GM19397 (cell line): ENCODE measurements around the gene ZNF70.

ENCODE experiments used
- ATAC-seq: cut with Tn5 transposase; IDR thresholded peaks from one replicate; pipeline ENCODE4 v1.9.1; 2021; ENCODE audit warnings: mild to moderate bottlenecking, moderate library complexity; ENCODE audit not compliant: unreplicated experiment

The ZNF70 gene

DNA sequence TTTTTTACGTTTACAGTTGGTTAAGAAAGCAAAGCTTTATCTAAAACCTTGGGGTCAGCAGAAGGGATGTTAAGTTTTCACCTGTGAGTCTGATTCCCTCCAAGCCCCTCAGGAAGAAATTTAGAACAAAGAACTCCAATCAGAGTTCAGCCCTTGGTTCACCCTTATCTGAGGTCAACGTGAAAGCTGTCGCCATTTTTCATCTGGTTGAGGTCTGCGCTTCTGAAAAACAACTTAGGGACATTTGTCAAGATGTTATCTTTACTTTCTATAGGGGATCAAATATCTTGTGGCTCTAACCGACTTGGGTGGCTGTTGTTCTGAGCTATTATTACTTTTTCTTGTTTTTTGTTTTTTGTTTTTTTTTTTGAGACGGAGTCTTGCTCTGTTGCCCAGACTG lies 30.1 kb downstream of the ZNF70 start:
- no peak for ATAC-seq

DNA sequence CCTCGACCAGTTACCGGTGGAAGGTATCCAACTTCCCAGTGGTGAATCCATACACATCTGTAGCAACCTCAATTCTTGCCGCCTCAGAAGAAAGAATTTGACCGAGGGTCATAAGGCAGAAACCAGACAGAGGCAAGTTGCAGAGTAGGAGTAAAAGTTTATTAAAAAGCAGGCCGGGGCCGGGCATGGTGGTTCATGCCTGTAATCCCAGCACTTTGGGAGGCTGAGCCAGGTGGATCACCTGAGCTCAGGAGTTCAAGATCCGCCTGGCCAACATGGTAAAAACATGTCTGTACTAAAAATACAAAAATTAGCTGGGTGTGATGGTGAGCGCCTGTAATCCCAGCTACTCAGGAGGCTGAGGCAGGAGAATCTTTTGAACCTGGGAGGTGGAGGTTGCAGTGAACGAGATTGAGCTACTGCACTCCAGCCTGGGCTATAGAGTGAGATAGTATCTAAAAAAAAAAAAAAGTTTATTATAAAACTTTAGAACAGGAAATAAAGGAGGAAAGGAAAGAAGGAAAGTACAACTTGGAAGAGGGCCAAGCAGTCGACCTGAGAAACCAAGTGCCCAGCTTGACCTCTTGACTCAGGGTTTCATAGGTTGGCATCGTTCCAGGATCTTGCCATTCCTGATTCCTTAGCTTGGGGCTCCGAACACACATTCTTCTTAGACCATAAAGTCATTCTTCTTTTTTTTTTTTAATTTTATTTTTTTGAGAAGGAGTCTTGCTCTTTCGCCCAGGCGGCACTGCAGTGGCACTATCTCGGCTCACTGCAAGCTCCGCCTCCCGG lies 32.3 kb downstream of the ZNF70 start:
- no peak for ATAC-seq

DNA sequence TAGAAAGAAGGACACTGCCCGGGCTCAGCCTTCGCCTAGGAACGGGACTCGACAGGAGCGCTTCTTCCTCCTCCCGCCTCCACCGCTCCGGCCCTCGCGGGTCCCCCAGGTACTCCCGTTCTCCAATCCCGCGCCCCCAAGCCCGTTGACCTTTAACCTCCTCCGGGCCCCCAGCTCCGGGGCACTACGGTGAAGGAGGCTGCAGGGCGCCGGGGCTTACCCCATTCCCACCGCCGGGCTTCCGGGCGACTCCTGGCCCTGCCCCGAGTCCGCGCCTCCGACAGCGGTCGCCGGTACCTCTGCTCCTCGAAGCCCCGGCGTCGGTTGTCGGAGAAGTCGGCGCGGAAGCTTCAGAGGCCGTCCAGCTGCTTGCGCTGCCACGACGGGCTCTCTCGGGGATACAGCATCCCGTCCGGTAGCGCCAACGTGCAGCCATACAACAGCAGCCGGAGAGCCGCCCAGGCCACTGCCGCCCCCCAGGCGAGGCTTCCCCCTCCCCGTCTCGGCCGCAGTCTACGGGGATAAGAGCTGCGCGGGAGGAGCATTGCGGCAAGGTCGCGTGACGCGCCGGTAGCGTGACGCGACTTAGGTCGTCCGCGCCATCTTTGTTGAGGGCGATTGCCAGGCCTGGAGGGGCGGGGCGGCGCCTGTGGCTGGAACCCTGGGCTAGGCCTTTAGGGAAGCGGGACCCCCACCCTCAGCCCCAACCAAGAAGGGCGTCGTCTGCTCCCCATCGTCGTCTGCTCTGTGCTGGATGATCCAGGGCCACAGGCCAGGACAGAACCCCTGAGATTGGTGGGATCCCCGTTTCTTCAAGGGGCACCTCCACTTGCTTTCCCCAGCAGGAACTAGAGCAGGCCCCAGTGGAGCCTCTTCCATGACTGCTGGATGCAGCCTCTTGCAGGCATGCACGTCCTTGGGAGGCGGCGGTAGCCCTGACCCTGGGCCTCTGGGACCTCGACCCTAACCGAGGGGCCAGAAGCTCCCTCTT lies 33.8 kb downstream of the ZNF70 start:
- ATAC-seq = peak; percentile 90

DNA sequence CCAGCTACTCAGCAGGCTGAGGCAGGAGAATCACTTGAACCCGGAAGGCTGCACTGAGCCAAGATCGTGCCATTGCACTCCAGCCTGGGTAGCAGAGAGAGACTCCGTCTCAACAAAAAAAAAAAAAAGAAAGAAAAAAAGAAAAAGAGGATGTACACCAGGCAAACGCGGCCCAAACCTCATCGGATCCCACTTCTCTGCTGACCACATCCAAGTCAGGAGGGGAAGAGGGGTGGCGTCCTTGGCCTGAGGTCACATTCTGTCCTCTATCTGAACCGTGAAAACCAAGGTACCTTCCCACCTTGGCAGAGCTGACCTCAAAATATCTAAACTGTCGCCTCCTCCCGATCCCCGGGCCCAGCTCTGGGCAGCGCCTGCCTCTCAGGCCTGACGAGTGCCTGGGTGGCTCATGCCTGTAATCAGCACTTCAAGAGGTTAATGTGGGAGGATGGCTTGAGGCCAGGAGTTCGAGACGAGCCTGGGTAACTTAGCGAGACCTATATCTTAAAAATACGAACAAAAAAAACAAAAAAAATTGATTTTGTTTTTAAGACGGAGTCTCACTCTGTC lies 35.0 kb downstream of the ZNF70 start:
- ATAC-seq = no peak

DNA sequence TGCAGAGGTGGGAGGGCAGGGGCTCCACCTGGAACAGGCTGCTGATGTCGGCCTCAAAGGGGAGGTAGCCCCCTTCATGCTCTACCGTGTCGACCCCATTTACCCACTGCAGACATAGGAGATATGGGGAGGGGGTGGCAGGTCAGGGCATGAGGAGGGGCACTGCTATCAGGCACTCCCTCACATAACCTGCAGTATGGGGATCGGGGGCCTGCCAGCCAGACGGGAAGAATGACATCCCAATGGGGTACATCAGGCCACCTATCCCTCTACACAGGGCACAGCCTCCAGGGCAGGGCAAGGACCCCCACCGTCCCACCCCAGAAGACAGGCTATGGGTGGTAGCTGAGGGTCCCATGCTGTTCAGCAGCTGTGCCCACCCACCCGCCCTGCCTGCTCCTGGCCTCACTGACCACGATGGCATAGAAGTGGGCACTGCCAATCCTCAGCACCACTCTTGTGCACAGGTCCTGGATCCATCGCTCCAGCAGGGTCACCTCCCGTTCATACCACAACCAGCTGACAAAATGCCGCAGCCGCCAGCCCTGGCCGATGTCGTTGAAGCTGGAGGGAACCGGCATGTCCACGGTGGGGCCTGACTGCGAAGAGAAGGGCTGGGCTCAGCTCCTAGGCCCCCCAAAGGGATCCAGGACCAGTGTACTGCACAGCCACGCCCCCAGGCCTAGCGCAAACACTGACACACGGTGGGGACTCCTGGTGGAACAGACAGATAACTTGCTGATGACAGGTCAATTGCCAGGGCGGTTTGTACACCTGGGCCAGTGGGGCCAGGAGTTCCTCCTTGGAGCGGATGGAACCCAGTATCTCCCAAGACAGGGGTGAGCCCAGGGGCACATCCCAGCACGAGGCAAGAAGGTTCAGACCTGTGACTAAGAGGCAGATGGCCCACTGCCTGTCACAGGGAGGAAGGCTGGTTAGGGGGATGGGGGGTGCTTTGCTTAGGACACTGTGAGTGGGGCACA lies 36.0 kb downstream of the ZNF70 start:
- no peak for ATAC-seq

DNA sequence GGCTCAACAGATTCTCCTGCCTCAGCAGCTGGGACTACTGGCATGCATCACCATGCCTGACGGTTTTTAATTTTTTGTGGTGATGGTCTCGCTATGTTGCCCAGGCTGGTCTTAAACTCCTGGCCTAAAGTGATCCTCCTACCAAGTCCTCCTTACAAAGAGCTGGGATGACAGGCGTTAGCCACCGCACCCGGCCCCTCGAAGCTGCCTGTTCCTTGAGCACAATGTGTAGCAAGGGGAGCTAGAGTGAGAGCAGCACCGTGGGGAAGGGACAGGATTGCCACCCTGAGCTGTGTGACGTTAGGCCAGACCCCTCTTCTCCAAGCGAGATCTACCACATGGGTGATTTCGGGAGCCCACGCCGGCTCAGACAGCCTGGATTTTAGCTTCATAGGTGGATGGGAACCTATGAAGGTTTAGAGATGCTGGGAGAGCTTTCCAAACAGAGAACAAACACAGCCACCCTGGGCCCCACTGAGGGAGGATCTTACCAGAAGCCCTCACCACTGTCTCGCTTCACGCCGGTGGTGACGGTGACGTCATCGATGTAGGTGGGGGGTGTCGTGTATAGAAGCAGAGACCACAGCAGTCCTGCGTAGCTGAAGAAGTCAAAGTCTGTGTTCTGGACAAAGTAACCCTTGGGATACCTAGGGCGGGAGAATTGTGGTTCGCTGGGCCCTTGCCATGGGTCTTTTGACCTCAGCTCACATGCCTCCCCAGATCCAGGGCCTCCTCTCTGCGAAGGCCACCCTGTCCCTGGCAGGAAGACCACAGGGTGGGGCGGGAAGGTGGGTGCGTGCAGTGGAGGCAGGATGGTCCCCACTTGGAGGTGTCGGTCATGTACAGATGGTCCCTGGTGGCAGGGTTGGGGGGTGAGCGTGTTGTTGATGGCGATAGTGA lies 37.0 kb downstream of the ZNF70 start:
- ATAC-seq = no peak

DNA sequence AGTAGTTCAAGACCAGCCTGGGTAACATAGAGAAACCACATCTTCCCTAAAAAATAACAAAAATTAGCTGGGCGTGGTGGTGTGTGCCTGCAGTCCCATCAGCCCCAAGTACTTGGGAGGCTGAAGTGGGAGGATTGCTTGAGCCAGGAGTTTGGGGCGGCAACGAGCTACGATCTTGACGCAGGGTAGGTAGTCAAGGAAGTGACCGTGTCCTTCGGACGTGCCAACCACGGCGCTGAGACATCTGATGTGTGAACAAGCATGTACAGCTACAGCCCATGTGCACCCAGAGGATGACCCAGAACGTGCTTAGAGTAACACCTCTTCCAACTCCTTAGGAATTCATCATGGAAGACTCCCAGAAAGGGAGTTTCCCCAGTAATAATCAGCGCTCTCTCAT lies 38.7 kb downstream of the ZNF70 start:
- no peak for ATAC-seq

DNA sequence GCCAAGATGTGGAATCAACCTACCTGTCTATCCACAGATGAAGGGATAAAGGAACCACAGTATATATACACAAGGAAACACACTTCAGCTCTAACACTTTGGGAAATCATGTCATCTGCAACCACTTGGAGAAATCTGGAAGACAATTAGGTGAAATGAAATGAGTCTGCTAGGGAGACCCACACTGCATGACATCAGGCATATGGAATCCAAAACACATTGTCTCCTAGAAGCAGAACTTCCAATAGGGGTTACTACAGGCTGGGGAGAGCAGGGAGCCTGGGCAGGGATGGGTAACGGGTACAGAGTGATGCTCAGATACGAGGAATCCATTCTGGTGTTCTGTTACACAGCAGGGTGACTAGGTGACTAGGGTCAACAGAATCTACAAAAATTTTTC lies 41.8 kb downstream of the ZNF70 start:
- ATAC-seq = no peak

DNA sequence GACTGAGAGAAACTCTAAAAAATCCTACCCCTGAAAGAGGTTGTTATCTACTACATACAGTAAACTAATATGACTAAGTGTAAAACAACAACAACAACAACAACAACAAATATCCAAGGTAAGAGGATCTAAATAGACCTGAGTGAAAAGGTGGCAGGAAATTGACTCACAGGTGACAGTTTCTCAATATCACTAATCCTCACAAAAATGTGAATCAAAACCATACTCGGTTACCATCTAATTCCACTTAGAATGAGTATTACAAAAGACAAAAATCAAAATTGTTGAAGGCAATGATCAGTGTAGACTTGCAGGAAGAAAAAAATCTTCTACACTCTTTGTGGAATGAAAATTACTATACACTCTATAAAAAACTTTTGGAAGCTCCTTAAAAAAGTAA lies 42.6 kb downstream of the ZNF70 start:
- no peak for ATAC-seq

DNA sequence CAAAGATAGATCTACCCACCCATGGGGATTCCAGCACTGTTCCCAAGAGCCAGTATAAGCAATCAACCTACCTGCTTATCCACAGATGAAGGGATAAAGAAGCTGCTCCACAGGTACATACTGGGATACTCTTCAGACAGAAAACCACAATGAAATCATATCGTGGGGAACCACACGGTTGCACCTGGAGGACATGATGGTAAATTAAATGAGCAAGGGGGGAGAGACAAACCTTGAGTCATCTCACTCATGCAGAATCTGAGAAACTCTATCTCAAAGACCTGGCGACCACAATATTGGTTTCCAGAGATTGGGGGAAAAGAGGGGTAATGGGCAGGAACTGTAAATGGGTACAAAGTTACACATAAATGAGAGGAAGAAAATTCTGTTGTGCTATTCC lies 45.6 kb downstream of the ZNF70 start:
- ATAC-seq = no peak

DNA sequence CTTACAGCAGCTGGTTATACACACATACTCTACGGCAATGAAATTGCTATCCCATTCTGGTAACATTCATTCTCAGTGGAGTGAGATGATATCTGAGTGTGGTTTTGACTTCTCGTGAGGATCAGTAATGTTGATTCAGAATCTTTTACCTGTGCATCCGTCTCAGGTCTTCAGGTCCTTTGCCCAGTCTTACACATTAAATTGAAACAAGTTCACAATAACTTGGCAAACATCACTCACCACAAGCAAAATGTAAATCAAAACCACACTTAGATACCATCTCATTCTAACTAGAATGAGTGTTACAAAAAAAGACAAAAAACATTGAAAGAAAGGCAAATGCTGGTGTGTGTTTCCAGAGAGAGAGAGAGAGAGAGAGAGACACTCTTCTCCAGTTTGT lies 46.1 kb downstream of the ZNF70 start:
- no peak for ATAC-seq

DNA sequence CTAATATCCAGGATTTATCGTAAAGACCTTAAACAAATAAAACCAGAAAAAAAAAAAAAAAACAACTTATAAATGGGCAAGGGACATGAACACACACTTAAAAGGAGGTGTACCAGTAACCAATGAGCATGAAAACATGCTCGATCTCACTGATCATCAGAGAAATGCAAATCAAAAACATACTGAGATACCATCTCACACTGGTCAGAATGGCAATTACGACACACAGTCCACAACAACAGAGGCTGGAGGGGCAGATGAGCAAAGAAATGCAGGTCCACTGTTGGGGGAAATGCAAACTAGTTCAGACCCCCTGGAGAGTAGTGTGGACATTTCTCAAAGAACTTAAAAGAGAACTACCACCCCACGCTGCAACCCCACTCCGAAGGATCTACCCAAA lies 46.9 kb downstream of the ZNF70 start:
- ATAC-seq = no peak

DNA sequence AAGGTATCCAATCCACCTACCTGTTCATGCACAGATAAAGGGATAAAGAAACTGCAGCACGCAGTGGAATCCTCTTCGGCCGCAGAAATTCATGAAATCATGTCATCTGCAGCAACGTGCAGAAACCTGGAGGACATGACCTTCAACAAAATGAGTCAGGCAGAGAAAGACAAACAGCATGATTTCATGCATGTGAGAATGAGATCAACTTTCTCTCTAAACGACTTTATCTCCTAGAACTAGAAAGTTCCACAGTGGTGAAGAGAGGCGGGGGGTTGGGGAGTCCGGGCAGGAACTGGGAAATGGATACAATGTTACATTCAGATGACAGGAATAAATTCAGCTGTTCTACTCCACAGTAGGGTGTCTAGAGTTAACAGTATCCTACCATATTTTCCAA lies 50.2 kb downstream of the ZNF70 start:
- no peak for ATAC-seq

DNA sequence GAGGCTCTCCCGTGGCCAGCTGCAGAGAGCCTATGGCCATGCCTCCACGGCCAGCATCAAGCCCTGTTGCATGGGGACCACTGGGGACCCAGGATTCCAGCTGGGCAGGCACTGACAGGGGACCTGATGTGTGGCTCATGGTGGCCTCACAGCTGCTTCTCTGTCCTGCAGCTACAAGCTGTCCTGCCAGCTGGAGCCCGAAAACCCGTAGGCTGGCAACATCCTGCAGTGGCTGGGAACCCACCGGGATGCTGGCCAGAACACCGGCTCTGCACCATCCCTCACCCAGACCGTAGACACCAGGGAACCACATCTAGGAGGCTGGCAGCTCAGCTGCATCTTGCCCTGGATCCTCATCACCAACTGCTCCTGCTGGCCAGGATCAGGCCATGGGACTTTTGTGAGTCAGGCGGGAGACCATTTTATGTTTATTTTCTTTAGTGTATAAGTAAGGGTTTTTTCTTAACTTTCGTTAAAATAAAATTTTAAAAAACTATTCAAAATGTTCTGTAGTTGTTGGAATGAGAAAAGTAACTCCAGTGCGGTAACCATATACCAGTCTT lies 52.2 kb downstream of the ZNF70 start:
- ATAC-seq = no peak

DNA sequence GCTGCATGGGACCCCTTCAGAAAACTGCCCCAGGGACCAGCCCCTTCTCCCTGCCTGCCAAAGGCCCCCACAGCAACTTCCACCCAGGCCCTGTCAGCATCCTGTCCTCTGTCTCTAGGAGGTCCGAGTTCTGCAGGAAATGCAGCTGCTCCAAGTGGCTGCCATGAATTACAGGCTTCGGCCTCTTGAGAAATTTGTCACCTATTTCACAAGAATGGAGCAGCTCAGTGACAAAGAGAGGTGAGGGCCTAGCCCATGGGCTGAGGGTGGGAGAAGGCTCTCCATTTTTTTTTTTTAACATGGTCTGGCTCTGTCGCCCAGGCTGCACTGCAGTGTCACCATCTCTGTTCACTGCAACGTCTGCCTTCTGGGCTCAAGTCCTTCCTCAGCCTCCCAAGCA lies 52.8 kb downstream of the ZNF70 start:
- no peak for ATAC-seq

DNA sequence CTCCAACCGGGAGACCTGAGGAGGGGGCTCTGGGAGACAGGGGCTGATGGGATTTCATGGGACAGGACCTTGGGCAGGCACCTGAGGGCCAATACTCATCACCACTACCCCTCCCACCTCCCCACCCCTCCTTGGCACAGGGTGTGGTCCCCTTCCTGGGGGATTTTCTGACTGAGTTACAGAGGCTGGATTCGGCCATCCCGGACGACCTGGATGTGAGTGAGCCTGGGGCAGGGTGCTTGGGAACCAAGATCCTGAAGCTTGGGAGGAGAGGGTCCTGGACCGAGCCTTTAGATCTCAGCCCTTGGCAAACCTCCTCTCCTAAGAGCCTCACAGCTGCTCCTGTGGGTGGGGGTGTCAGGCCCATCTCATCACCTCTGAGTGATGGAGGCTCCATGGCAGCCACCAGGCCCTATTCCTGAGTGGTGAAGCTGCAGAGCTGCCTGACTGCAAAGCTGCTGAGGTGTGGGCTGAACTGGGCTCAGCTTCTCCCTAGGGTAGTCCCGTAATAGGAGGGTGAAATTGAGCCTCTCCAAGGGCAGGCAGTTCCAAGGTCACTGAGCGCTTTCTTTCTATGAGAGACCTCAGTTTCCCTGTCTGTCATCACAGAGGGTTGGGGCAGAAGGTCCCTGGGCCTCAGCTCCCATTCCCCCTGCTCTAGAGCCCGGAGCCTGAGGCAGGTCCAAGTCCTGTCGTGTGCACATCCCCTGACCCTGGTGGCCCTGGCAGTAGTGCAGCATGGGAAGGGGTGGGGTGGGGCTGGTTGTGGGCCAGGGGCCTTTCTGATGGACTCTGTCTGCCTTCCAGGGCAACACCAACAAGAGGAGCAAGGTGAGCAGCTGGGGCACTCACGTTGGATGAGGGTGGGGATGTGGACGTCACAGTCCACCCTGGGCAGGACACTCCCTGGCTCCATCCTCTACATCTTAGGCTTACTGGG lies 53.6 kb downstream of the ZNF70 start:
- no peak for ATAC-seq

DNA sequence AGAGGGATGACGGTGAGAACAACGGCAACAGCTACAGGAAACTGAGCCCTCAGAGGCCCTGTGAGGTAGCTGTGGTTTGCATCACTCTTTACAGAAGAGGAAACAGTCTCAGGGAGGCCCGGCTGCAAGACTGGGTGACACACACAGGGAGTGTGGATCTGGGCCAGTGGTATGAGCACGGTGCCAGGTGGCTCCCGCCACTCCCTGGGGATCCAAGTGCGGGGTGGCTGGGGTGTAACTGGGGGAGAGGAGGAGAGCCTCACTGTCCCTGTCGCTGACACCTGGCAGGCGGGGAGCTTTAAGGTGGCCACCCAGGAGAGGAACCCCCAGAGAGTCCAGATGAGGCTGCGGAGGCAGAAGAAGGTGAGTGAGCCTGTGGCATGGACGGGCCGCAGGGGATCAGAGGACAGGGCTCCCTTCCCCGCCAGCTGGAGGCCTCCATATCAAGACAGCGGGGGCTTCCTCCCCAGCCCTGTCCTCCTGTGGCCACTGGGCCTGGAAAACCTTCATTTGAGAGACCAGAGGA lies 54.5 kb downstream of the ZNF70 start:
- peak; percentile 78 for ATAC-seq
